H1 (cell line): ENCODE results near the gene MED12L. TPM values are rescaled to one million over a fixed set of nuclear protein-coding genes. Genes with fewer than 3 reads are reported as not detected.

Source experiments
- CHD7 ChIP-seq: fragments of 300-600 bp; sonication (generic); IDR thresholded peaks from 2 replicates; pipeline ENCODE4 v1.7.1; 2012; ENCODE audit warnings: low read length, moderate library complexity, mild to moderate bottlenecking, inconsistent platforms; ENCODE audit not compliant: insufficient replicate concordance
- KDM5A ChIP-seq: fragments of 200-600 bp; IDR thresholded peaks from 2 replicates; pipeline ENCODE4 v1.7.1; 2012; ENCODE audit warnings: mild to moderate bottlenecking, low read length, inconsistent platforms, mixed read lengths
- MAFK ChIP-seq: IDR thresholded peaks from 2 replicates; pipeline ENCODE4 v1.6.1; 2012; ENCODE audit warnings: low read depth, mild to moderate bottlenecking, improper control_type of control experiment, low read length
- POLR2AphosphoS5 ChIP-seq: IDR thresholded peaks from 2 replicates; pipeline ENCODE4 v1.6.1; 2011; ENCODE audit warnings: low read depth, low read length
- RBBP5 ChIP-seq: IDR thresholded peaks from 2 replicates; pipeline ENCODE4 v1.7.1; 2012; ENCODE audit warnings: low read depth, mild to moderate bottlenecking, inconsistent platforms, low read length, moderate library complexity, borderline replicate concordance
- SIN3A ChIP-seq, 2 experiments: IDR thresholded peaks in 1 of 2; conservative IDR thresholded peaks in 1 of 2; 2 replicates each; pipeline ENCODE4 v1.6.1; 2011 to 2012; ENCODE audit warnings: low read length in 2 of 2, improper control_type of control experiment in 1 of 2, low read depth in 1 of 2, mild to moderate bottlenecking in 1 of 2
- SP1 ChIP-seq: IDR thresholded peaks from 2 replicates; pipeline ENCODE4 v1.6.1; 2011; ENCODE audit warnings: low read depth, low read length
- polyA plus RNA-seq, 7 experiments: library from polyadenylated mRNA; depleted of rRNA in 3 of 7; stranded (reverse) in 5 of 7; unstranded in 2 of 7; fragments of >200 nt in 5 of 7; fragments of 200-250 nt in 2 of 7; gene quantifications; 1 replicate in 5 of 7; 2 replicates in 1 of 7; 4 replicates in 1 of 7; pipeline versions ENCODE4 v1.2.1 to v1.2.3, GENCODE V29; 2011 to 2013; ENCODE audit warnings: missing spikeins in 2 of 7, mixed read lengths in 2 of 7
- total RNA-seq: library from RNA; stranded (reverse); fragmentation: NEBNext Ultra II Directional; extraction: Animal tissue kit (Norgen Biotek cat#: 25700); gene quantifications from 2 replicates; pipeline ENCODE4 v1.2.1, GENCODE V29; 2021

MED12L gene
- total and polyA plus RNA-seq, 2 of the 8 experiments (the other 6 are each of a cell fraction or from before 2014, with no cell fraction given) = 3.6 to 26.2 TPM

GRCh38 chr3:151395806-151396205 is 310.3 kb downstream of the MED12L start (continued):
- TF ChIP-seq CHD7 = no peak
- TF ChIP-seq SIN3A (conservative IDR thresholded peaks at IDR 0.05 in 1 of 2, IDR thresholded peaks at IDR 0.05 in 1 of 2; ENCODE audit: low read depth in 1 of 2, low read length in 2 of 2) = no peak
- no peak for TF ChIP-seq SP1
- no peak for TF ChIP-seq KDM5A
- TF ChIP-seq RBBP5 = no peak
- TF ChIP-seq POLR2AphosphoS5 = no peak
- TF ChIP-seq MAFK = no peak
